Right lobe of liver (tissue), 4 donors: ENCODE results near the gene ADM.

Experiments used
- POLR2A ChIP-seq: fragments of 450-650 bp; IDR thresholded peaks from one replicate; pipeline ENCODE4 v1.6.1; 2017; ENCODE audit warnings: antibody characterized with exemption, mild to moderate bottlenecking
- TF ChIP-seq, protein P1 (sequence below), 4 donors: fragments of 200-600 bp in 3 of 4; fragments of 450-650 bp in 1 of 4; IDR thresholded peaks; one replicate each; pipeline versions ENCODE4 v1.5.1 to v1.8.0; 2016 to 2022; ENCODE audit warnings: antibody characterized with exemption in 4 of 4, mild to moderate bottlenecking in 2 of 4
- donor health status: DM: no; HTN: no; CAD: no.
- donor health status: DM: no; HTN: no; CAD: no.
- donor health status: DM: no; HTN: yes; CAD: no.

- TF ChIP-seq, protein P1, sequence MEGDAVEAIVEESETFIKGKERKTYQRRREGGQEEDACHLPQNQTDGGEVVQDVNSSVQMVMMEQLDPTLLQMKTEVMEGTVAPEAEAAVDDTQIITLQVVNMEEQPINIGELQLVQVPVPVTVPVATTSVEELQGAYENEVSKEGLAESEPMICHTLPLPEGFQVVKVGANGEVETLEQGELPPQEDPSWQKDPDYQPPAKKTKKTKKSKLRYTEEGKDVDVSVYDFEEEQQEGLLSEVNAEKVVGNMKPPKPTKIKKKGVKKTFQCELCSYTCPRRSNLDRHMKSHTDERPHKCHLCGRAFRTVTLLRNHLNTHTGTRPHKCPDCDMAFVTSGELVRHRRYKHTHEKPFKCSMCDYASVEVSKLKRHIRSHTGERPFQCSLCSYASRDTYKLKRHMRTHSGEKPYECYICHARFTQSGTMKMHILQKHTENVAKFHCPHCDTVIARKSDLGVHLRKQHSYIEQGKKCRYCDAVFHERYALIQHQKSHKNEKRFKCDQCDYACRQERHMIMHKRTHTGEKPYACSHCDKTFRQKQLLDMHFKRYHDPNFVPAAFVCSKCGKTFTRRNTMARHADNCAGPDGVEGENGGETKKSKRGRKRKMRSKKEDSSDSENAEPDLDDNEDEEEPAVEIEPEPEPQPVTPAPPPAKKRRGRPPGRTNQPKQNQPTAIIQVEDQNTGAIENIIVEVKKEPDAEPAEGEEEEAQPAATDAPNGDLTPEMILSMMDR (IDR thresholded peaks at IDR 0.05) = no peak
- TF ChIP-seq POLR2A = no peak
These were observed 47.4 kb upstream of the ADM start for GRCh38 chr11:10257478-10257877.
